A549 (cell line): ENCODE measurements around the gene SLC26A5. TPM values are rescaled to one million over a fixed set of nuclear protein-coding genes. Genes with fewer than 3 reads are reported as not detected.

Experiments
- ATAC-seq, 2 experiments: fragments of 200-7000 bp in 1 of 2; fragments of >200 bp in 1 of 2; cut with Nextera tagmentation in 1 of 2; cut with Tn5 transposase in 1 of 2; 3 replicates each; pipeline versions ENCODE4 v1.8.0 to v1.9.1; 2018 to 2020; ENCODE audit warnings: mild to moderate bottlenecking in 1 of 2, moderate library complexity in 1 of 2
- CTCF ChIA-PET: fragments of 300-600 bp; sonication (Branson Sonifier 250); formaldehyde crosslinking; extraction: SDS; loops from one replicate; lab custom pipeline; 2021; ENCODE audit warnings: antibody characterized with exemption, inconsistent platforms; lab: Yijun Ruan, JAX
- POLR2A ChIA-PET: fragments of 350-600 bp; formaldehyde crosslinking; extraction: SDS; loops from one replicate; lab custom pipeline; 2021; ENCODE audit warnings: antibody characterized with exemption, inconsistent platforms; lab: Yijun Ruan, JAX
- DNase-seq, 2 experiments: peaks; one replicate each; pipeline versions ENCODE4 v3.0.0 to v3.0.0-alpha.2; 2011 to 2016; ENCODE audit warnings: low read depth in 1 of 2, low spot score in 1 of 2
- FAIRE-seq: peaks from 2 replicates; lab custom pipeline; 2011; peaks lifted over from hg19 to GRCh38; lab: Jason Lieb, UNC
- H3K27ac ChIP-seq, 2 experiments: fragments of >200 bp; sonication (Bioruptor Twin); formaldehyde crosslinking; 3 replicates each; pipeline ENCODE4 v1.5.1; 2016 to 2017
- H3K4me1 ChIP-seq: fragments of >200 bp; sonication (Bioruptor Twin); formaldehyde crosslinking; 3 replicates; pipeline ENCODE4 v1.6.1; 2016
- H3K4me2 ChIP-seq: fragments of >200 bp; sonication (Bioruptor Twin); formaldehyde crosslinking; 3 replicates; pipeline ENCODE4 v1.6.1; 2016
- H3K4me3 ChIP-seq: fragments of >200 bp; sonication (Bioruptor Twin); formaldehyde crosslinking; 3 replicates; pipeline ENCODE4 v1.5.1; 2016
- H3K9me3 ChIP-seq: fragments of >200 bp; sonication (Bioruptor Twin); formaldehyde crosslinking; 3 replicates; pipeline ENCODE4 v1.6.1; 2016
- ATOH8 ChIP-seq: fragments of 250-450 bp; sonication (Bioruptor Pico); IDR thresholded peaks from 2 replicates; pipeline ENCODE4 v1.5.0; 2020; ENCODE audit warnings: low read depth, mild to moderate bottlenecking, moderate library complexity
- BHLHE40 ChIP-seq: IDR thresholded peaks from 2 replicates; pipeline ENCODE4 v1.6.1; 2012; ENCODE audit warnings: low read depth, low read length, inconsistent platforms
- CBX8 ChIP-seq: fragments of 200-600 bp; sonication (generic); IDR thresholded peaks from 2 replicates; pipeline ENCODE4 v1.6.1; 2016
- CEBPB ChIP-seq, 2 experiments: fragments of >200 bp in 1 of 2; sonication (Bioruptor Twin) in 1 of 2; formaldehyde crosslinking in 1 of 2; IDR thresholded peaks; 2 replicates each; pipeline ENCODE4 v1.6.1; 2012 to 2016
- CTCF ChIP-seq: fragments of >200 bp; sonication (Bioruptor Twin); formaldehyde crosslinking; IDR thresholded peaks from 3 replicates; pipeline ENCODE4 v1.5.1; 2016
- E2F6 ChIP-seq: IDR thresholded peaks from 2 replicates; pipeline ENCODE4 v1.6.1; 2012; ENCODE audit warnings: low read depth, borderline replicate concordance
- EHF ChIP-seq: fragments of 250-450 bp; sonication (Bioruptor Pico); IDR thresholded peaks from 2 replicates; pipeline ENCODE4 v1.5.0; 2020; ENCODE audit warnings: mild to moderate bottlenecking
- EHMT2 ChIP-seq: fragments of 200-600 bp; sonication (generic); IDR thresholded peaks from 2 replicates; pipeline ENCODE4 v1.6.1; 2016; ENCODE audit warnings: antibody characterized with exemption, low read depth, mild to moderate bottlenecking, moderate library complexity
- EP300 ChIP-seq, 2 experiments: fragments of >200 bp; sonication (Bioruptor Twin); formaldehyde crosslinking; IDR thresholded peaks; 2 replicates in 1 of 2; 3 replicates in 1 of 2; pipeline ENCODE4 v1.6.1; 2016 to 2017
- ESRRA ChIP-seq: fragments of 150-350 bp; IDR thresholded peaks from 2 replicates; pipeline ENCODE4 v1.6.1; 2014; ENCODE audit warnings: mild to moderate bottlenecking, low read length, borderline replicate concordance
- FOSL2 ChIP-seq, 2 experiments: fragments of 450-650 bp in 1 of 2; fragments of >200 bp in 1 of 2; sonication (Bioruptor Twin) in 1 of 2; formaldehyde crosslinking; IDR thresholded peaks; 2 replicates each; pipeline versions ENCODE4 v1.5.0 to v1.6.1; 2016 to 2020; ENCODE audit warnings: mild to moderate bottlenecking in 1 of 2, moderate library complexity in 1 of 2
- GATA3 ChIP-seq: IDR thresholded peaks from 2 replicates; pipeline ENCODE4 v1.6.1; 2012; ENCODE audit warnings: borderline replicate concordance
- HDAC2 ChIP-seq: fragments of 200-600 bp; sonication (generic); IDR thresholded peaks from 2 replicates; pipeline ENCODE4 v1.6.1; 2016
- HES2 ChIP-seq: fragments of >200 bp; sonication (Bioruptor Twin); formaldehyde crosslinking; IDR thresholded peaks from 2 replicates; pipeline ENCODE4 v1.6.1; 2016
- HOXB5 ChIP-seq: fragments of 250-450 bp; sonication (Bioruptor Pico); IDR thresholded peaks from 2 replicates; pipeline ENCODE4 v1.5.0; 2020; ENCODE audit warnings: mild to moderate bottlenecking, moderate library complexity
- JUNB ChIP-seq: fragments of >200 bp; sonication (Bioruptor Twin); formaldehyde crosslinking; IDR thresholded peaks from 2 replicates; pipeline ENCODE4 v1.6.1; 2016
- KDM1A ChIP-seq: fragments of 200-600 bp; sonication (generic); IDR thresholded peaks from 2 replicates; pipeline ENCODE4 v1.6.1; 2016; ENCODE audit warnings: low read depth, mild to moderate bottlenecking
- MAZ ChIP-seq: fragments of 150-350 bp; IDR thresholded peaks from 2 replicates; pipeline ENCODE4 v1.6.1; 2014; ENCODE audit warnings: antibody characterized with exemption, low read depth, low read length, borderline replicate concordance
- NFE2L2 ChIP-seq: fragments of 150-350 bp; conservative IDR thresholded peaks from 2 replicates; pipeline ENCODE4 v1.6.1; 2014; ENCODE audit warnings: low read length
- NPAS2 ChIP-seq: fragments of 250-450 bp; sonication (Bioruptor Pico); IDR thresholded peaks from 2 replicates; pipeline ENCODE4 v1.8.0; 2022; ENCODE audit warnings: mild to moderate bottlenecking, moderate library complexity, borderline replicate concordance
- PBX3 ChIP-seq: IDR thresholded peaks from 2 replicates; pipeline ENCODE4 v1.6.1; 2012
- PHF8 ChIP-seq: fragments of 200-600 bp; sonication (generic); IDR thresholded peaks from 2 replicates; pipeline ENCODE4 v1.6.1; 2016; ENCODE audit warnings: low read depth, mild to moderate bottlenecking, antibody characterized with exemption, moderate library complexity, borderline replicate concordance
- POLR2A ChIP-seq: IDR thresholded peaks from 2 replicates; pipeline ENCODE4 v1.6.1; 2012; ENCODE audit warnings: mild to moderate bottlenecking, low read length
- POLR2AphosphoS2 ChIP-seq: conservative IDR thresholded peaks from 2 replicates; pipeline ENCODE4 v1.6.1; 2012; ENCODE audit warnings: low read length, improper control_type of control experiment, inconsistent platforms
- REST ChIP-seq: fragments of 200-600 bp; sonication (generic); IDR thresholded peaks from 2 replicates; pipeline ENCODE4 v1.6.1; 2016; ENCODE audit warnings: antibody characterized with exemption, mild to moderate bottlenecking, moderate library complexity
- RNF2 ChIP-seq: fragments of 200-600 bp; sonication (generic); IDR thresholded peaks from 2 replicates; pipeline ENCODE4 v1.6.1; 2016; ENCODE audit warnings: low read depth, mild to moderate bottlenecking, antibody characterized with exemption, moderate library complexity, borderline replicate concordance
- SMC3 ChIP-seq: fragments of >200 bp; sonication (Bioruptor Twin); formaldehyde crosslinking; IDR thresholded peaks from 3 replicates; pipeline ENCODE4 v1.6.1; 2018; ENCODE audit warnings: inconsistent platforms
- SREBF2 ChIP-seq: fragments of 450-650 bp; IDR thresholded peaks from 2 replicates; pipeline ENCODE4 v1.6.1; 2014; ENCODE audit warnings: mild to moderate bottlenecking, moderate library complexity
- ZFP36 ChIP-seq: fragments of 450-650 bp; IDR thresholded peaks from 2 replicates; pipeline ENCODE4 v1.6.1; 2014; ENCODE audit warnings: borderline replicate concordance; ENCODE audit not compliant: partially characterized antibody
- ZNF302 ChIP-seq: fragments of 250-450 bp; sonication (Bioruptor Pico); IDR thresholded peaks from 2 replicates; pipeline ENCODE4 v1.9.0; 2021; ENCODE audit warnings: inconsistent platforms, mild to moderate bottlenecking, moderate library complexity
- ZSCAN20 ChIP-seq: fragments of 250-450 bp; sonication (Bioruptor Pico); IDR thresholded peaks from 2 replicates; pipeline ENCODE4 v1.8.0; 2022; ENCODE audit warnings: mild to moderate bottlenecking, moderate library complexity
- WGBS: methylation state at CpG from one replicate; pipeline ENCODE4 v1.1.6; 2017; ENCODE audit errors: missing lambda C conversion rate; 5-methylcytosine and 5-hydroxymethylcytosine counted together
- polyA plus RNA-seq, 4 experiments: library from polyadenylated mRNA; depleted of rRNA in 3 of 4; stranded (reverse); fragments of >200 nt; fragmentation: RNase III in 1 of 4; extraction: RNeasy Plus Mini Kit Qiagen cat#74134 plus additional on column Dnase treatment in 1 of 4; gene quantifications; 2 replicates in 3 of 4; 3 replicates in 1 of 4; pipeline ENCODE4 v1.2.3, GENCODE V29; 2011 to 2017

Gene SLC26A5
- polyA plus RNA-seq, 2 of the 4 experiments (the other 2 are of a cell fraction), result not detected

- no peak for ATAC-seq
- H3K27ac ChIP-seq, result no peak overlapping the region
- peak overlapping the region; percentile 82 for H3K4me2 ChIP-seq
- no peak overlapping the region for H3K4me3 ChIP-seq
- CTCF ChIA-PET, result no interaction called here
- DNase-seq, result no peak
- WGBS, result 76% methylated on average over 5 of the region's 5 CpGs
- no peaks in the 10 kb centered on the region for H3K9me3 ChIP-seq
- TF ChIP-seq PBX3, result no peak
- no peak for TF ChIP-seq BHLHE40
- no peak for TF ChIP-seq NPAS2 (CRISPR knock-in tag)
- no peak for TF ChIP-seq NFE2L2
- TF ChIP-seq HOXB5, result no peak
- TF ChIP-seq FOSL2 (IDR thresholded peaks at IDR 0.05), result no peak
- no peak for TF ChIP-seq FOSL2 (CRISPR knock-in tag; IDR thresholded peaks at IDR 0.05)
- no peak for TF ChIP-seq ZFP36
- TF ChIP-seq, all 56 proteins: peak for 0
- H3K4me1 ChIP-seq, result peaks cover 29% of the 10 kb centered on the region
- POLR2A ChIA-PET, result no interaction called here
- FAIRE-seq, result no peak
Measured at GRCh38 chr7:103346396-103346795, 99.6 kb downstream of the SLC26A5 start.

- peak within 1 kb of the TSS; percentile 96 to 99 for H3K27ac ChIP-seq
- H3K4me3 ChIP-seq, result peak within 1 kb of the TSS; percentile 87
- ChIA-PET CTCF (no interaction called here), POLR2A (no interaction called here)
- WGBS, result 10% methylated on average over 43 of the region's 43 CpGs
- peaks cover 29% of the 10 kb centered on the region for H3K4me1 ChIP-seq
- DNase-seq (peak; percentile 91 to 96), FAIRE-seq (no peak), ATAC-seq (peak; percentile 94 to 95)
- peak within 1 kb of the TSS; percentile 81 for H3K4me2 ChIP-seq
- no peaks in the 10 kb centered on the region for H3K9me3 ChIP-seq
- TF ChIP-seq ZNF302 (CRISPR knock-in tag), result no peak
- no peak for TF ChIP-seq SREBF2
- peak; percentile 29; the same call in 1 of the 2 replicates for TF ChIP-seq GATA3
- TF ChIP-seq HDAC2, result no peak
- TF ChIP-seq JUNB, result no peak
- TF ChIP-seq ZFP36, result no peak
- no peak for TF ChIP-seq EP300 (IDR thresholded peaks at IDR 0.05)
- TF ChIP-seq E2F6, result peak; percentile 94
- TF ChIP-seq MAZ, result peak; percentile 82; the same call in 1 of the 2 replicates
- TF ChIP-seq HES2, result no peak
- TF ChIP-seq RNF2, result no peak
- peak in 1 of 2 experiments; percentile 37; a peak in 1 of 4 replicates for TF ChIP-seq CEBPB (IDR thresholded peaks at IDR 0.05)
- no peak for TF ChIP-seq ATOH8
- no peak for TF ChIP-seq REST
- no peak for TF ChIP-seq EHF (CRISPR knock-in tag)
- TF ChIP-seq POLR2A, result peak; percentile 73
- peak; percentile 94 for TF ChIP-seq PHF8
- no peak for TF ChIP-seq CTCF
- no peak for TF ChIP-seq ZSCAN20 (CRISPR knock-in tag)
- no peak for TF ChIP-seq CBX8
- TF ChIP-seq KDM1A, result no peak
- TF ChIP-seq POLR2AphosphoS2, result no peak
- no peak for TF ChIP-seq EHMT2
- no peak for TF ChIP-seq ESRRA
- no peak for TF ChIP-seq SMC3
Measured at GRCh38 chr7:103344453-103345149, 101.4 kb downstream of the SLC26A5 start, which contains the start of gene DNAJC2. DNAJC2 (minus strand) TSS chr7:103344767; CDS start chr7:103344622, 145 bp downstream.
